Measurements from ENCODE around the gene CEP170. TPM values are rescaled to one million over a fixed set of nuclear protein-coding genes. Genes with fewer than 3 reads are reported as not detected.

Gene CEP170
- total and polyA plus RNA-seq, 10 of the 15 experiments (the other 5 are each of a cell fraction or from before 2014, with no cell fraction given): 15.0 to 67.3 (median 40.2) TPM

DNA sequence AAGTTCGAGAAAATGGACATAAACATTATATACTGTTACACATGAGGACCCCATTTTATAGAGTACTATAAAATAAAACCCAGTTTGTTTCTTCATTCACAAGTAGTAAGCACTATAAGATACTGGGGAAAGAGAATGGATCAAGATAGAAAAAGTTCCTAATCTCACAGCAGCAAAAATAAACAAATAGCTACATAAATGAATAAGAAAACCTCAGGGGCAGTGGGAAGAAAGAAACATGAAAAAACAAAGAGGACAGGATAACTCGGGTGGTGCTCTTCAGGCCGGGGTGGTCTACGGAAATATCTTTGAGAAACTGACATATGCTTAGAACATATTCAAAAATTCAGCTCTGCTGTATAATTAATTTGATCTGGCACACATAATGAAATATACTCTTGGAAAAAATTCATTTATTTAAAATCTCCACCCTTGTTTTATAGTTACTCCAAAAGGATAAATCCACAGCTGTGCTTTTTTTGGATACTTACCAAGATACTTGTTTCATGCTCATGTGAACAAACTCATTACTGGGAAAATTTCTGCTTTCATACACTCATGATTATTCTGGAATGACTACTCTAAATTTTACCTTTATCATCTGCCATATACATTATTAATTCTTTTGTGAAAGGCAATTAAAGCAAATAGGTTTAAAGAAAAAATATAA lies 20.0 kb downstream of the CEP170 start:
- POLR2A ChIA-PET: interaction anchor here (0.7 to 1.9 kb wide), 4 partner anchors 8 to 20 kb away, joined by 3 to 6 read pairs (median 4); partner anchors contain the start of genes CEP170 and SDCCAG8
- H3K9me3 ChIP-seq (replicated peaks; ENCODE audit: control insufficient read depth, insufficient read depth, low read length): peaks cover 25% of the 10 kb centered on the region
- CTCF ChIA-PET: interaction anchor here (1.2 to 1.4 kb wide), 2 partner anchors 12 to 18 kb away, joined by 3 read pairs; no protein-coding TSS in a partner anchor
- DNase-seq (ENCODE audit: low read depth, low spot score) (no peak), ATAC-seq (no peak), FAIRE-seq (no peak)
- H3K4me2 ChIP-seq (ENCODE audit: control insufficient read depth, insufficient read depth): no peak overlapping the region
- no TSS peak for BruUV-seq (replicated peaks)
- RAD21 ChIA-PET (ENCODE audit: unreplicated experiment): no interaction called here
- peaks cover 0 to 6% of the 10 kb centered on the region in 2 experiments; a peak in 2 of 4 replicates for H3K36me3 ChIP-seq (ENCODE audit: control insufficient read depth in 2 of 2, insufficient read depth in 2 of 2, low read length in 1 of 2)
- no peaks in the 10 kb centered on the region for H4K20me1 ChIP-seq (ENCODE audit: control insufficient read depth, insufficient read depth)
- 96% methylated on average over 4 of the region's 4 CpGs for WGBS (ENCODE audit: insufficient coverage, insufficient replicate concordance, low lambda C conversion rate, missing lambda C conversion rate)
- in situ Hi-C loops (cut with MboI) (no loop called here), intact Hi-C loops (cut with micrococcal nuclease; ENCODE audit: unreplicated experiment) (no loop called here)
- H3K27ac ChIP-seq (ENCODE audit: control insufficient read depth, insufficient read depth): no peak overlapping the region
- TF ChIP-seq KAT2A (conservative IDR thresholded peaks at IDR 0.05; ENCODE audit: control insufficient read depth, low read depth, low read length) (no peak), SMAD1 (IDR thresholded peaks at IDR 0.05; ENCODE audit: low read depth, partially characterized antibody) (no peak), NR2C2 (IDR thresholded peaks at IDR 0.05; ENCODE audit: borderline replicate concordance, control insufficient read depth, insufficient read length, low read depth) (no peak), HDAC2 (IDR thresholded peaks at IDR 0.05) (no peak), FOXM1 (IDR thresholded peaks at IDR 0.05; ENCODE audit: low read depth, low read length) (no peak), PKNOX1 (IDR thresholded peaks at IDR 0.05) (no peak), EED (IDR thresholded peaks at IDR 0.05; ENCODE audit: low read depth) (no peak), HDAC6 (IDR thresholded peaks at IDR 0.05; ENCODE audit: unreplicated experiment) (no peak)
- TF ChIP-seq, protein P1, sequence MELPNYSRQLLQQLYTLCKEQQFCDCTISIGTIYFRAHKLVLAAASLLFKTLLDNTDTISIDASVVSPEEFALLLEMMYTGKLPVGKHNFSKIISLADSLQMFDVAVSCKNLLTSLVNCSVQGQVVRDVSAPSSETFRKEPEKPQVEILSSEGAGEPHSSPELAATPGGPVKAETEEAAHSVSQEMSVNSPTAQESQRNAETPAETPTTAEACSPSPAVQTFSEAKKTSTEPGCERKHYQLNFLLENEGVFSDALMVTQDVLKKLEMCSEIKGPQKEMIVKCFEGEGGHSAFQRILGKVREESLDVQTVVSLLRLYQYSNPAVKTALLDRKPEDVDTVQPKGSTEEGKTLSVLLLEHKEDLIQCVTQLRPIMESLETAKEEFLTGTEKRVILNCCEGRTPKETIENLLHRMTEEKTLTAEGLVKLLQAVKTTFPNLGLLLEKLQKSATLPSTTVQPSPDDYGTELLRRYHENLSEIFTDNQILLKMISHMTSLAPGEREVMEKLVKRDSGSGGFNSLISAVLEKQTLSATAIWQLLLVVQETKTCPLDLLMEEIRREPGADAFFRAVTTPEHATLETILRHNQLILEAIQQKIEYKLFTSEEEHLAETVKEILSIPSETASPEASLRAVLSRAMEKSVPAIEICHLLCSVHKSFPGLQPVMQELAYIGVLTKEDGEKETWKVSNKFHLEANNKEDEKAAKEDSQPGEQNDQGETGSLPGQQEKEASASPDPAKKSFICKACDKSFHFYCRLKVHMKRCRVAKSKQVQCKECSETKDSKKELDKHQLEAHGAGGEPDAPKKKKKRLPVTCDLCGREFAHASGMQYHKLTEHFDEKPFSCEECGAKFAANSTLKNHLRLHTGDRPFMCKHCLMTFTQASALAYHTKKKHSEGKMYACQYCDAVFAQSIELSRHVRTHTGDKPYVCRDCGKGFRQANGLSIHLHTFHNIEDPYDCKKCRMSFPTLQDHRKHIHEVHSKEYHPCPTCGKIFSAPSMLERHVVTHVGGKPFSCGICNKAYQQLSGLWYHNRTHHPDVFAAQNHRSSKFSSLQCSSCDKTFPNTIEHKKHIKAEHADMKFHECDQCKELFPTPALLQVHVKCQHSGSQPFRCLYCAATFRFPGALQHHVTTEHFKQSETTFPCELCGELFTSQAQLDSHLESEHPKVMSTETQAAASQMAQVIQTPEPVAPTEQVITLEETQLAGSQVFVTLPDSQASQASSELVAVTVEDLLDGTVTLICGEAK (IDR thresholded peaks at IDR 0.05; ENCODE audit: borderline replicate concordance): no peak
- TF ChIP-seq, protein P2, sequence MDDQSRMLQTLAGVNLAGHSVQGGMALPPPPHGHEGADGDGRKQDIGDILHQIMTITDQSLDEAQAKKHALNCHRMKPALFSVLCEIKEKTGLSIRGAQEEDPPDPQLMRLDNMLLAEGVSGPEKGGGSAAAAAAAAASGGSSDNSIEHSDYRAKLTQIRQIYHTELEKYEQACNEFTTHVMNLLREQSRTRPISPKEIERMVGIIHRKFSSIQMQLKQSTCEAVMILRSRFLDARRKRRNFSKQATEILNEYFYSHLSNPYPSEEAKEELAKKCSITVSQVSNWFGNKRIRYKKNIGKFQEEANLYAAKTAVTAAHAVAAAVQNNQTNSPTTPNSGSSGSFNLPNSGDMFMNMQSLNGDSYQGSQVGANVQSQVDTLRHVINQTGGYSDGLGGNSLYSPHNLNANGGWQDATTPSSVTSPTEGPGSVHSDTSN (IDR thresholded peaks at IDR 0.05; ENCODE audit: insufficient replicate concordance, low read depth, low read length): no peak
- TF ChIP-seq, protein P3, sequence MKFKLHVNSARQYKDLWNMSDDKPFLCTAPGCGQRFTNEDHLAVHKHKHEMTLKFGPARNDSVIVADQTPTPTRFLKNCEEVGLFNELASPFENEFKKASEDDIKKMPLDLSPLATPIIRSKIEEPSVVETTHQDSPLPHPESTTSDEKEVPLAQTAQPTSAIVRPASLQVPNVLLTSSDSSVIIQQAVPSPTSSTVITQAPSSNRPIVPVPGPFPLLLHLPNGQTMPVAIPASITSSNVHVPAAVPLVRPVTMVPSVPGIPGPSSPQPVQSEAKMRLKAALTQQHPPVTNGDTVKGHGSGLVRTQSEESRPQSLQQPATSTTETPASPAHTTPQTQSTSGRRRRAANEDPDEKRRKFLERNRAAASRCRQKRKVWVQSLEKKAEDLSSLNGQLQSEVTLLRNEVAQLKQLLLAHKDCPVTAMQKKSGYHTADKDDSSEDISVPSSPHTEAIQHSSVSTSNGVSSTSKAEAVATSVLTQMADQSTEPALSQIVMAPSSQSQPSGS (IDR thresholded peaks at IDR 0.05; ENCODE audit: low read length): no peak
- H3K9ac ChIP-seq (ENCODE audit: control insufficient read depth, insufficient read depth, low read length): no peak overlapping the region
- no peak overlapping the region for H3K4me3 ChIP-seq
- H2AFZ ChIP-seq (ENCODE audit: control insufficient read depth, low read depth, low read length): no peak overlapping the region
- peaks cover 43% of the 10 kb centered on the region for H3K79me2 ChIP-seq (ENCODE audit: control insufficient read depth, insufficient read depth, low read length)
- SMC1A ChIA-PET (ENCODE audit: uncharacterized antibody, unreplicated experiment): interaction anchor here (1.0 to 2.9 kb wide), 8 partner anchors 9 to 21 kb away, joined by 3 to 10 read pairs (median 6); partner anchors contain the start of gene SDCCAG8
- H3K4me1 ChIP-seq (ENCODE audit: control insufficient read depth, insufficient read depth, low read length): peaks cover 4% of the 10 kb centered on the region; the same call in 1 of the 2 replicates
- no peaks in the 10 kb centered on the region for H3K27me3 ChIP-seq (replicated peaks in 1 of 2; ENCODE audit: control insufficient read depth in 2 of 2, insufficient read depth in 2 of 2, low read length in 1 of 2)
